Endothelial cell (in vitro differentiated cells): ENCODE measurements around the gene HBA1. TPM values are rescaled to one million over a fixed set of nuclear protein-coding genes. Genes with fewer than 3 reads are reported as not detected.
A peak's percentile ranks its signal among the peaks of the same experiment; 100 is the strongest.
"Not testable (repeated sequence)": the region's sequence is repeated elsewhere in the genome, so short reads cannot be mapped to it uniquely, and the experiment has no call there.

Experiments
- DNase-seq: peaks from one replicate; pipeline ENCODE4 v3.0.0; 2021; ENCODE audit warnings: low spot score
- H3K27ac Mint-ChIP-seq: one replicate; pipeline ENCODE4 v1.8.0; 2021; ENCODE audit warnings: mixed read lengths, inconsistent platforms; ENCODE audit not compliant: unreplicated experiment
- H3K27me3 Mint-ChIP-seq: one replicate; pipeline ENCODE4 v1.8.0; 2021; ENCODE audit warnings: mild to moderate bottlenecking, moderate library complexity, mixed read lengths, inconsistent platforms; ENCODE audit not compliant: unreplicated experiment
- H3K36me3 Mint-ChIP-seq: one replicate; pipeline ENCODE4 v1.8.0; 2021; ENCODE audit warnings: mild to moderate bottlenecking, low read depth, mixed read lengths, inconsistent platforms; ENCODE audit not compliant: unreplicated experiment
- H3K4me1 Mint-ChIP-seq: one replicate; pipeline ENCODE4 v1.8.0; 2021; ENCODE audit warnings: mild to moderate bottlenecking, mixed read lengths, inconsistent platforms; ENCODE audit not compliant: unreplicated experiment
- H3K4me3 Mint-ChIP-seq: one replicate; pipeline ENCODE4 v1.8.0; 2021; ENCODE audit warnings: mild to moderate bottlenecking, mixed read lengths, inconsistent platforms; ENCODE audit not compliant: unreplicated experiment
- H3K9me3 Mint-ChIP-seq: one replicate; pipeline ENCODE4 v1.8.0; 2021; ENCODE audit warnings: mixed read lengths, inconsistent platforms; ENCODE audit not compliant: unreplicated experiment
- CTCF ChIP-seq: fragments of 200-600 bp; sonication (generic); IDR thresholded peaks from one replicate; pipeline ENCODE4 v1.5.0; 2021; ENCODE audit warnings: antibody characterized with exemption; ENCODE audit not compliant: unreplicated experiment
- total RNA-seq: library from RNA; stranded (reverse); fragmentation: NEBNext Ultra II Directional; extraction: Animal tissue kit (Norgen Biotek cat#: 25700); gene quantifications from one replicate; pipeline ENCODE4 v1.2.1, GENCODE V29; 2021; ENCODE audit not compliant: unreplicated experiment

Gene HBA1
- total RNA-seq, 1 donor from 2014 or later = not detected

GRCh38 chr16:166375-167121 lies 9.9 kb upstream of the HBA1 start:
- Mint-ChIP-seq H3K36me3 (peaks cover 3% of the 10 kb centered on the region), H3K9me3 (no peaks in the 10 kb centered on the region), H3K4me3 (no peak overlapping the region), H3K27ac (no peak overlapping the region), H3K4me1 (no peaks in the 10 kb centered on the region), H3K27me3 (peaks cover 27% of the 10 kb centered on the region)
- no peak for TF ChIP-seq CTCF
- no peak for DNase-seq

GRCh38 chr16:167122-167690 lies 9.3 kb upstream of the HBA1 start:
- Mint-ChIP-seq H3K27ac (no peak overlapping the region), H3K4me3 (no peak overlapping the region), H3K36me3 (peaks cover 3% of the 10 kb centered on the region), H3K4me1 (no peaks in the 10 kb centered on the region), H3K27me3 (peaks cover 28% of the 10 kb centered on the region), H3K9me3 (no peaks in the 10 kb centered on the region)
- DNase-seq = no peak
- no peak for TF ChIP-seq CTCF

- Mint-ChIP-seq H3K4me1 (no peaks in the 10 kb centered on the region), H3K9me3 (no peaks in the 10 kb centered on the region), H3K4me3 (no peak overlapping the region), H3K36me3 (peaks cover 3% of the 10 kb centered on the region), H3K27me3 (peaks cover 28% of the 10 kb centered on the region), H3K27ac (no peak overlapping the region)
- TF ChIP-seq CTCF = no peak
- no peak for DNase-seq
These were observed 8.1 kb upstream of the HBA1 start for GRCh38 chr16:168424-168823.

GRCh38 chr16:169014-169413 lies 7.5 kb upstream of the HBA1 start:
- Mint-ChIP-seq H3K9me3 (no peaks in the 10 kb centered on the region), H3K27ac (no peak overlapping the region), H3K4me3 (no peak overlapping the region), H3K4me1 (no peaks in the 10 kb centered on the region), H3K27me3 (peaks cover 28% of the 10 kb centered on the region), H3K36me3 (peaks cover 3% of the 10 kb centered on the region)
- no peak for DNase-seq
- TF ChIP-seq CTCF = no peak

GRCh38 chr16:170088-170507 lies 6.4 kb upstream of the HBA1 start:
- DNase-seq = peak; percentile 33
- H3K4me1 Mint-ChIP-seq, H3K4me3 Mint-ChIP-seq, H3K36me3 Mint-ChIP-seq, H3K27ac Mint-ChIP-seq, H3K9me3 Mint-ChIP-seq: not testable (repeated sequence)
- H3K27me3 Mint-ChIP-seq = peaks cover 33% of the 10 kb centered on the region
